Measurements from ENCODE around the gene ZC3H12D.
"Not testable (repeated sequence)": the region's sequence is repeated elsewhere in the genome, so short reads cannot be mapped to it uniquely, and the experiment has no call there.

ZC3H12D gene

GRCh38 chr6:149483849-149484655, 762 bp downstream of the ZC3H12D start:
- no peak for DNase-seq (ENCODE audit: low read depth)

- DNase-seq (ENCODE audit: low read depth), result no peak
These were observed 1.5 kb downstream of the ZC3H12D start for GRCh38 chr6:149483334-149483725.

- no peak for DNase-seq (ENCODE audit: low read depth)
These were observed 2.1 kb downstream of the ZC3H12D start for GRCh38 chr6:149482545-149483333.

GRCh38 chr6:149480502-149481280, 4.1 kb downstream of the ZC3H12D start:
- DNase-seq (ENCODE audit: low read depth), result no peak

GRCh38 chr6:149478631-149479314, 6.0 kb downstream of the ZC3H12D start:
- DNase-seq (ENCODE audit: low read depth), result no peak

- DNase-seq (ENCODE audit: low read depth), result no peak
These were observed 7.3 kb downstream of the ZC3H12D start for GRCh38 chr6:149477544-149477943.

- DNase-seq (ENCODE audit: low read depth), result no peak
These were observed 7.9 kb downstream of the ZC3H12D start for GRCh38 chr6:149476789-149477455.

- no peak for DNase-seq (ENCODE audit: low read depth)
These were observed 10.5 kb downstream of the ZC3H12D start for GRCh38 chr6:149474108-149474935.

- no peak for DNase-seq (ENCODE audit: low read depth)
These were observed 11.4 kb downstream of the ZC3H12D start for GRCh38 chr6:149473080-149474052.

- no peak for DNase-seq (ENCODE audit: low read depth)
These were observed 12.6 kb downstream of the ZC3H12D start for GRCh38 chr6:149472241-149472640.

- DNase-seq (ENCODE audit: low read depth), result no peak
These were observed 13.0 kb downstream of the ZC3H12D start for GRCh38 chr6:149471801-149472200.

- DNase-seq (ENCODE audit: low read depth), result no peak
These were observed 13.9 kb downstream of the ZC3H12D start for GRCh38 chr6:149470948-149471347.

- no peak for DNase-seq (ENCODE audit: low read depth)
These were observed 16.6 kb downstream of the ZC3H12D start for GRCh38 chr6:149468179-149468578.

- DNase-seq (ENCODE audit: low read depth), result no peak
These were observed 17.5 kb downstream of the ZC3H12D start for GRCh38 chr6:149467265-149467664.

GRCh38 chr6:149464411-149464810, 20.4 kb downstream of the ZC3H12D start:
- DNase-seq (ENCODE audit: low read depth), result no peak

- no peak for DNase-seq (ENCODE audit: low read depth)
These were observed 21.0 kb downstream of the ZC3H12D start for GRCh38 chr6:149463781-149464180.

- DNase-seq (ENCODE audit: low read depth), result not testable (repeated sequence)
These were observed 22.1 kb downstream of the ZC3H12D start for GRCh38 chr6:149462712-149463111.

GRCh38 chr6:149461670-149462069, 23.1 kb downstream of the ZC3H12D start:
- DNase-seq (ENCODE audit: low read depth), result no peak

- not testable (repeated sequence) for DNase-seq (ENCODE audit: low read depth)
These were observed 24.6 kb downstream of the ZC3H12D start for GRCh38 chr6:149460249-149460648.

Measured in HS-27A (cell line).